ENCODE data around the gene ABHD12B. TPM values are rescaled to one million over a fixed set of nuclear protein-coding genes. Genes with fewer than 3 reads are reported as not detected.

Gene ABHD12B
- total and polyA plus RNA-seq, 2 experiments from 2014 or later: 9.0 to 52.8 TPM

GRCh38 chr14:50904719-50905118 lies 32.9 kb downstream of the ABHD12B start:
- no peak overlapping the region for H3K27ac ChIP-seq (ENCODE audit: low read depth)
- H3F3A ChIP-seq (replicated peaks; ENCODE audit: low read depth): no peaks in the 10 kb centered on the region
- H3K36me3 ChIP-seq (ENCODE audit: insufficient read depth): peaks cover 9% of the 10 kb centered on the region; the same call in 1 of the 2 replicates
- H3K4me1 Mint-ChIP-seq: peaks cover 14% of the 10 kb centered on the region
- no peaks in the 10 kb centered on the region; the same call in 1 of the 2 replicates for H3K9me2 ChIP-seq (ENCODE audit: insufficient read depth)
- H3K27ac Mint-ChIP-seq: no peak overlapping the region
- H4K20me1 ChIP-seq (replicated peaks; ENCODE audit: insufficient read depth): 0 out of 2 replicates have a peak, but pooled peaks cover 2% of the 10 kb centered on the region
- TF ChIP-seq POLR2AphosphoS5 (IDR thresholded peaks at IDR 0.05; ENCODE audit: low read depth): no peak
- no peak for TF ChIP-seq JUNB (IDR thresholded peaks at IDR 0.05; ENCODE audit: unreplicated experiment)
- TF ChIP-seq, protein P1, sequence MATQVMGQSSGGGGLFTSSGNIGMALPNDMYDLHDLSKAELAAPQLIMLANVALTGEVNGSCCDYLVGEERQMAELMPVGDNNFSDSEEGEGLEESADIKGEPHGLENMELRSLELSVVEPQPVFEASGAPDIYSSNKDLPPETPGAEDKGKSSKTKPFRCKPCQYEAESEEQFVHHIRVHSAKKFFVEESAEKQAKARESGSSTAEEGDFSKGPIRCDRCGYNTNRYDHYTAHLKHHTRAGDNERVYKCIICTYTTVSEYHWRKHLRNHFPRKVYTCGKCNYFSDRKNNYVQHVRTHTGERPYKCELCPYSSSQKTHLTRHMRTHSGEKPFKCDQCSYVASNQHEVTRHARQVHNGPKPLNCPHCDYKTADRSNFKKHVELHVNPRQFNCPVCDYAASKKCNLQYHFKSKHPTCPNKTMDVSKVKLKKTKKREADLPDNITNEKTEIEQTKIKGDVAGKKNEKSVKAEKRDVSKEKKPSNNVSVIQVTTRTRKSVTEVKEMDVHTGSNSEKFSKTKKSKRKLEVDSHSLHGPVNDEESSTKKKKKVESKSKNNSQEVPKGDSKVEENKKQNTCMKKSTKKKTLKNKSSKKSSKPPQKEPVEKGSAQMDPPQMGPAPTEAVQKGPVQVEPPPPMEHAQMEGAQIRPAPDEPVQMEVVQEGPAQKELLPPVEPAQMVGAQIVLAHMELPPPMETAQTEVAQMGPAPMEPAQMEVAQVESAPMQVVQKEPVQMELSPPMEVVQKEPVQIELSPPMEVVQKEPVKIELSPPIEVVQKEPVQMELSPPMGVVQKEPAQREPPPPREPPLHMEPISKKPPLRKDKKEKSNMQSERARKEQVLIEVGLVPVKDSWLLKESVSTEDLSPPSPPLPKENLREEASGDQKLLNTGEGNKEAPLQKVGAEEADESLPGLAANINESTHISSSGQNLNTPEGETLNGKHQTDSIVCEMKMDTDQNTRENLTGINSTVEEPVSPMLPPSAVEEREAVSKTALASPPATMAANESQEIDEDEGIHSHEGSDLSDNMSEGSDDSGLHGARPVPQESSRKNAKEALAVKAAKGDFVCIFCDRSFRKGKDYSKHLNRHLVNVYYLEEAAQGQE (IDR thresholded peaks at IDR 0.05; ENCODE audit: unreplicated experiment): no peak
- no peak for TF ChIP-seq ETS1 (IDR thresholded peaks at IDR 0.05)
- no peak for ATAC-seq
- H3K27me3 ChIP-seq (ENCODE audit: insufficient read depth): no peaks in the 10 kb centered on the region
- no peak for DNase-seq (ENCODE audit: low spot score)
- H3K4me1 ChIP-seq (ENCODE audit: insufficient read depth): peaks cover 25% of the 10 kb centered on the region
- peaks cover 2% of the 10 kb centered on the region for H3K27me3 Mint-ChIP-seq (ENCODE audit: insufficient read depth, low read depth, poor library complexity)
- H3K36me3 Mint-ChIP-seq (ENCODE audit: low read depth): peaks cover 41% of the 10 kb centered on the region
- no peak overlapping the region for H3K4me3 ChIP-seq
- H3K4me3 Mint-ChIP-seq: no peak overlapping the region
- H3K79me2 ChIP-seq (replicated peaks; ENCODE audit: insufficient read depth): no peaks in the 10 kb centered on the region
- H2AFZ ChIP-seq: no peak overlapping the region
- no peaks in the 10 kb centered on the region; the same call in 2 of the 3 replicates for H3K9me3 Mint-ChIP-seq
- no peak overlapping the region for H3K4me2 ChIP-seq

DNA sequence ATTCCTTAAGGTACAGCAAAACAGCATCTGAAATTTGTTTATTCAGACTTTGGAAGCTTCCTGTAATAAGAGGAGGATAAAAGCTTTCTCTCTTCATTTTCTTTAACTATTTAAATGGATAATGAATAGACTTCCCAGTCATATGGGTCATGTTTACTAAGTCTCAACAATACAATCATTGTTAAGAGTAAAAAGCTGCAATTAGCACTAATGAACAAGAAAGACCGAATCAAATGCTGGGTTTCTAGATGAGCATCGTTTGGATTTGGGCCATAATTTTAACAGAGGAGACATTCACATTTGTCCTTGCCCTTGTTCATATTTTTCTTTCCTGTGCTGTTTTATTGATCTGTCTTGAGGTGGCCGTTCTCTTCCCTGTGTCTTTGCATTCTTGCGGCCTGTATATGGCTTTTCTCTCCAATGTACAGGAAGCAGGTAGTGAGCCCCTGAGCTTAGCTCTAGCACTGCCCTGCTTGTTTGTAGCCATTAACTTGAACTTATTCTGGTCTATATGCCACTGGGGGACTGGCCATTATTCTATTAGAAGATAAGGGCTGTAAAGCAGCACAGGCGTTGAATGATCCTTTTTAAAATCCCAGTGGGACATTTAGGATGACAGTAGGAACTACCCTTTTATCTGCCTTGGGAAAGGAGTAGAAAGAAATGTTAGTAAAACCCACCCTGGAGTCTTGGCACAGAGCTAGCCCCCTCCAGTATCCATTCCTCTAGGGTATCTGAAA lies 34.6 kb downstream of the ABHD12B start:
- no peaks in the 10 kb centered on the region; the same call in 1 of the 2 replicates for H3F3A ChIP-seq (replicated peaks; ENCODE audit: low read depth)
- Mint-ChIP-seq H3K4me1 (peaks cover 32% of the 10 kb centered on the region), H3K27ac (no peak overlapping the region), H3K4me3 (no peak overlapping the region), H3K9me3 (no peaks in the 10 kb centered on the region; the same call in 2 of the 3 replicates), H3K36me3 (ENCODE audit: low read depth) (peaks cover 56% of the 10 kb centered on the region), H3K27me3 (ENCODE audit: insufficient read depth, low read depth, poor library complexity) (peaks cover 2% of the 10 kb centered on the region)
- H3K4me2 ChIP-seq: peak overlapping the region; percentile 46; the same call in 1 of the 2 replicates
- H3K4me1 ChIP-seq (ENCODE audit: insufficient read depth): peaks cover 39% of the 10 kb centered on the region
- DNase-seq (ENCODE audit: low spot score) (no peak), ATAC-seq (no peak)
- TF ChIP-seq EZH2phosphoT487 (IDR thresholded peaks at IDR 0.05; ENCODE audit: unreplicated experiment): no peak
- 0 out of 2 replicates have a peak, but pooled peaks cover 2% of the 10 kb centered on the region for H4K20me1 ChIP-seq (replicated peaks; ENCODE audit: insufficient read depth)
- no peak overlapping the region for H2AFZ ChIP-seq
- 0 out of 2 replicates have a peak, but pooled peaks cover 1% of the 10 kb centered on the region for H3K9me2 ChIP-seq (ENCODE audit: insufficient read depth)
- peaks cover 10% of the 10 kb centered on the region for H3K36me3 ChIP-seq (ENCODE audit: insufficient read depth)
- no peaks in the 10 kb centered on the region for H3K79me2 ChIP-seq (replicated peaks; ENCODE audit: insufficient read depth)
- H3K4me3 ChIP-seq: no peak overlapping the region
- no peak overlapping the region for H3K27ac ChIP-seq (ENCODE audit: low read depth)
- no peaks in the 10 kb centered on the region for H3K27me3 ChIP-seq (ENCODE audit: insufficient read depth)

All from GM23338 (cell line).